HG02610 (cell line): ENCODE results near the gene CKB.

Experiments used
- ATAC-seq: cut with Tn5 transposase; IDR thresholded peaks from one replicate; pipeline ENCODE4 v1.9.1; 2021; ENCODE audit warnings: mild to moderate bottlenecking, moderate library complexity; ENCODE audit not compliant: unreplicated experiment

Gene CKB

GRCh38 chr14:103492156-103492925 lies 30.3 kb downstream of the CKB start:
- ATAC-seq: no peak

GRCh38 chr14:103491691-103492090 lies 30.9 kb downstream of the CKB start:
- ATAC-seq: no peak

DNA sequence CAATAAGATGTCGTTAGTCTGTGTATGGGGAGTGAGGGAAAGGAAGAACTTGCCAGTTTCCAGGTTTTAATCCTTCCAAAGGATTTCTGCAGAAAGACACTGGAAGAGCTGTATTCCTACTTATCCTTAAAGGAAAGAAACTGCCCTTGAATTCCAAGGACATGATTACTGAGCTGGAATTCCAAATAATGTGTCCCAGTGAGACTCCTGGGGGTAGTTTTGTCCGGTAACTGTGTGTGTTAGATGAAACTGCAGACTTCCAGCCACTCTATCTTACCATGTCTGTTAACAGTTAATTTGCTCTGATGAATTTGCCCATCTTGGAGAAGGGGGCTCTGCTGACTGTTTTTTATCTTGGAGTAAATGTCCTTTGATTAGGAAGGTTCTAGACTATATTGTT lies 33.0 kb downstream of the CKB start:
- no peak for ATAC-seq

DNA sequence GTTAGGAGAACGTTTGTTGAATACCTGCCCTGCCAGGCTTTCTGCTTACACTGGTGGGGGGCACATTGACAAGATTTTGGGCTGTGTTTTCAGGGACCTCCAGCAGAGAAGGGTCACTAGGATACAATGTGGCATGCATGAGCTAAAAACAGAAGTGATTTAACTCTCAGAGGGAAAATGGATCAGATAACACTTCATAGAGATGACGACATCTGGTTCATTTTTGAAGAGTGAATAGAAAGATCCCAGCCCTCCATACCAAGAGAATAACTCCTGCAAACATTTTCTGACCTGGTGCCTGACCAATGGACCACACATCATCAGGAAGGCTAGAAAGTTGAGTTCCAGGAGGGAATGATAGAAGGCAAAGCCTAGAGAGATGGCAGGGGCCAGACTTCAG lies 33.7 kb downstream of the CKB start:
- no peak for ATAC-seq

DNA sequence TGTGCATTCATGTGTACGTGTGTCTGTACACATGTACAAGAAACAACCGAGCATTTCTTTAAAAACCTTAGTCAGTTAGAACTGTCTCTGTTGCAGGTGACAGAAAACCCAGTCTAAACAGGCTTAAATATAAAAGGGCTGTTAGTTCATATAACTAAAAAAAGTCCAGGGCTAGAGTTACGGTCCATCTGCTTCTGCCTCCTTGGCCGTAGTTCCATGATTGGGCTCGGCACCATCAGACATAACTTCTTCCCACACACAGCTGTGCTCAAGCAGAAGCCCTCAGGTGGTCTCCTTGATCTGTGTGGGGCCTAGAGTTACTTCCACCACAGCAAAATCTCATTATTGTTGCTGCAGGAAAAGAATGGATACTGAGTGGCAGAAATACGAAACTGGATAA lies 34.6 kb downstream of the CKB start:
- ATAC-seq: no peak

GRCh38 chr14:103485504-103485903 lies 37.1 kb downstream of the CKB start:
- no peak for ATAC-seq

- no peak for ATAC-seq
Measured at GRCh38 chr14:103483600-103483999, 39.0 kb downstream of the CKB start.

DNA sequence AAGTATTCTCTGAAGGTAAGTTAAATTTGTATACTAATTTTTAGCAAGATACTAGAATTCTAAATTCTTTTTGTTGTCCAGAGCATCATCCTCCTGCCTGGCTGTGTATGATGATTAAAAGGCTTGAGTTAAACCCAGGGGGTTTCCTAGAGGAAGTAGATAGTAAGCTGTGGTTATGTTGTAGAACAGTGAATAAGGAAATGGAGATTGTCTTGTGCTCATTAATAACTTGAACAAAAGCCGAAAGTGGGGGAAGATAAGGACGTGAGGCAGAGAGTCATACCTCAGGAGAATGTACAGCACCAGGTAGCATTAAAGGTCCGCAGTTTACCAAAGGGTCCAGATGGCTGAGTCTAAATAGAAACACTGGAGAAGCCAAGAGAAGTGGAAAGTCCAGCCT lies 42.0 kb downstream of the CKB start:
- peak; percentile 79 for ATAC-seq

- no peak for ATAC-seq
Measured at GRCh38 chr14:103476631-103477030, 46.0 kb downstream of the CKB start.

- no peak for ATAC-seq
Measured at GRCh38 chr14:103476065-103476464, 46.6 kb downstream of the CKB start.

DNA sequence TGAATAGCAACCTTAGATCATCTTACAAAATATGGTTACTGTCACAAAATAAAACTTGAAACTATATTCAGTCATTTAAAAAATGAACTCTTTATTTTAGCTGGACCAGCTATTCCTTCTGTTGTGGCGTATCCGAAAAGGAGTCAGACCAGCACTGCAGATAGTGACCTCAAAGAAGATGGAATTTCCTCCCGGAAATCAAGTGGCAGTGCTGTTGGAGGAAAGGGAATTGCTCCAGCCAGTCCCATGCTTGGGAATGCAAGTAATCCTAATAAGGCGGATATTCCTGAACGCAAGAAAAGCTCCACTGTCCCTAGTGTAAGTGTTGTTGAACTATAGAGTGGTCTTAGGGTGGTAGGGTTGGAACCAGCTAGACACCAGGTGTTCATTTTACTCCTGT lies 47.7 kb downstream of the CKB start:
- ATAC-seq: no peak

DNA sequence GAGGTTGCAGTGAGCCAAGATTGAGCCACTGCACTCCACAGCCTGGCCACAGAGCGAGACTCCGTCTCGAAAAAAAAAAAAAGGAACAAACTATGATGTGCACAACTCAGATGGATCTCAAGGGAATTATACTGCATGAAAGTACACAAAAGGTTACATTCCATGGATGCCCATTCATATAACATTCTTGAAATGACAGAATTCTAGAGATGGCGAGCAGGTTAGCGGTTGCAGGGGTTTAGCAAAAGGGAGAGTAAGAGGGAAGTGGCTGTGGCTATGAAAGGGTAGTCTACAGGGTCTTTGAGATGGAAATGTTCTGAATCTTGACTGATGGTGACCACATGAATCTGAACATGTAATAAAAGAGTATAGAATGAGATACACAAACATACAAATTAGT lies 49.7 kb downstream of the CKB start:
- ATAC-seq: no peak
